Epidermal melanocyte (primary cell): Measurements from ENCODE around the gene CNPPD1.

Source experiments
- DNase-seq: peaks from one replicate; pipeline ENCODE4 v3.0.0; 2011; ENCODE audit warnings: low spot score; ENCODE audit not compliant: insufficient read length

Gene CNPPD1

GRCh38 chr2:219160186-219161017 is 16.3 kb downstream of the CNPPD1 start, which contains the start of gene NHEJ1:
NHEJ1 (minus strand) TSS chr2:219160815; CDS start chr2:219158362, 2,453 bp downstream.
- DNase-seq: peak; percentile 97

GRCh38 chr2:219159771-219160185 is 16.9 kb downstream of the CNPPD1 start:
- DNase-seq: no peak

GRCh38 chr2:219158586-219158985 is 18.1 kb downstream of the CNPPD1 start:
- no peak for DNase-seq

GRCh38 chr2:219158025-219158424 is 18.7 kb downstream of the CNPPD1 start:
- no peak for DNase-seq

- no peak for DNase-seq
These were observed 19.3 kb downstream of the CNPPD1 start for GRCh38 chr2:219157396-219157795.

GRCh38 chr2:219155054-219155644 is 21.6 kb downstream of the CNPPD1 start:
- DNase-seq: peak; percentile 66

GRCh38 chr2:219149667-219150066 is 27.1 kb downstream of the CNPPD1 start:
- DNase-seq: no peak

- peak; percentile 74 for DNase-seq
These were observed 34.4 kb downstream of the CNPPD1 start for GRCh38 chr2:219142329-219142728.

- no peak for DNase-seq
These were observed 36.0 kb downstream of the CNPPD1 start for GRCh38 chr2:219140722-219141121.

GRCh38 chr2:219133976-219134375 is 42.7 kb downstream of the CNPPD1 start:
- DNase-seq: no peak

- no peak for DNase-seq
These were observed 45.0 kb downstream of the CNPPD1 start for GRCh38 chr2:219131744-219132143.

- DNase-seq: no peak
These were observed 45.4 kb downstream of the CNPPD1 start for GRCh38 chr2:219131327-219131726.

- no peak for DNase-seq
These were observed 47.1 kb downstream of the CNPPD1 start for GRCh38 chr2:219129589-219129988.

- DNase-seq: no peak
These were observed 48.3 kb downstream of the CNPPD1 start for GRCh38 chr2:219128396-219128795.

GRCh38 chr2:219127037-219127635 is 49.6 kb downstream of the CNPPD1 start:
- DNase-seq: no peak

GRCh38 chr2:219126555-219126954 is 50.2 kb downstream of the CNPPD1 start:
- no peak for DNase-seq

- DNase-seq: no peak
These were observed 50.8 kb downstream of the CNPPD1 start for GRCh38 chr2:219125886-219126270.

- DNase-seq: peak; percentile 49
These were observed 51.4 kb downstream of the CNPPD1 start for GRCh38 chr2:219125225-219125885.

- DNase-seq: no peak
These were observed 52.2 kb downstream of the CNPPD1 start for GRCh38 chr2:219124381-219125110.

GRCh38 chr2:219123356-219124135 is 53.2 kb downstream of the CNPPD1 start:
- DNase-seq: no peak
